ENCODE data around the gene OPCML. TPM values are rescaled to one million over a fixed set of nuclear protein-coding genes. Genes with fewer than 3 reads are reported as not detected.

The OPCML gene
- total and polyA plus RNA-seq, 2 experiments from 2014 or later: 1.2 to 4.4 TPM

- Histone ChIP-seq H3K4me3 (no peak overlapping the region), H2AFZ (no peak overlapping the region), H4K20me1 (replicated peaks; ENCODE audit: insufficient read depth) (no peaks in the 10 kb centered on the region), H3K27ac (ENCODE audit: low read depth) (no peak overlapping the region), H3K36me3 (ENCODE audit: insufficient read depth) (no peaks in the 10 kb centered on the region), H3K79me2 (replicated peaks; ENCODE audit: insufficient read depth) (no peaks in the 10 kb centered on the region), H3K4me2 (no peak overlapping the region), H3K9me2 (ENCODE audit: insufficient read depth) (no peaks in the 10 kb centered on the region), H3K27me3 (ENCODE audit: insufficient read depth) (no peaks in the 10 kb centered on the region), H3K4me1 (ENCODE audit: insufficient read depth) (no peaks in the 10 kb centered on the region), H3F3A (replicated peaks; ENCODE audit: low read depth) (no peaks in the 10 kb centered on the region)
- Mint-ChIP-seq H3K36me3 (ENCODE audit: low read depth) (no peaks in the 10 kb centered on the region), H3K27me3 (ENCODE audit: insufficient read depth, low read depth, poor library complexity) (peaks cover 2% of the 10 kb centered on the region), H3K27ac (no peak overlapping the region), H3K9me3 (no peaks in the 10 kb centered on the region), H3K4me3 (no peak overlapping the region), H3K4me1 (no peaks in the 10 kb centered on the region)
- ATAC-seq (no peak), DNase-seq (ENCODE audit: low spot score) (no peak)
- TF ChIP-seq EZH2 (IDR thresholded peaks at IDR 0.05; ENCODE audit: low read depth, unreplicated experiment): no peak
- no peak for TF ChIP-seq CREB1 (CRISPR knock-in tag; IDR thresholded peaks at IDR 0.05; ENCODE audit: low read depth)
- TF ChIP-seq CTCF (conservative IDR thresholded peaks at IDR 0.05; ENCODE audit: low read depth in 2 of 2): no peak
Measured at GRCh38 chr11:133175103-133175502, 357.2 kb downstream of the OPCML start.

GRCh38 chr11:133173810-133174412 is 358.4 kb downstream of the OPCML start:
- no peaks in the 10 kb centered on the region for H3K79me2 ChIP-seq (replicated peaks; ENCODE audit: insufficient read depth)
- no peaks in the 10 kb centered on the region for H3K27me3 ChIP-seq (ENCODE audit: insufficient read depth)
- Mint-ChIP-seq H3K27ac (no peak overlapping the region), H3K9me3 (no peaks in the 10 kb centered on the region), H3K4me1 (no peaks in the 10 kb centered on the region), H3K4me3 (no peak overlapping the region), H3K36me3 (ENCODE audit: low read depth) (no peaks in the 10 kb centered on the region), H3K27me3 (ENCODE audit: insufficient read depth, low read depth, poor library complexity) (peaks cover 2% of the 10 kb centered on the region)
- H2AFZ ChIP-seq: no peak overlapping the region
- ATAC-seq (no peak), DNase-seq (ENCODE audit: low spot score) (no peak)
- H4K20me1 ChIP-seq (replicated peaks; ENCODE audit: insufficient read depth): no peaks in the 10 kb centered on the region
- no peaks in the 10 kb centered on the region for H3K36me3 ChIP-seq (ENCODE audit: insufficient read depth)
- no peak overlapping the region for H3K27ac ChIP-seq (ENCODE audit: low read depth)
- no peaks in the 10 kb centered on the region for H3F3A ChIP-seq (replicated peaks; ENCODE audit: low read depth)
- no peaks in the 10 kb centered on the region for H3K9me2 ChIP-seq (ENCODE audit: insufficient read depth)
- H3K4me1 ChIP-seq (ENCODE audit: insufficient read depth): no peaks in the 10 kb centered on the region
- H3K4me3 ChIP-seq: no peak overlapping the region
- no peak for TF ChIP-seq CTCF (conservative IDR thresholded peaks at IDR 0.05; ENCODE audit: low read depth in 2 of 2)
- TF ChIP-seq ZNF331 (CRISPR knock-in tag; IDR thresholded peaks at IDR 0.05; ENCODE audit: low read depth): no peak
- TF ChIP-seq EZH2phosphoT487 (IDR thresholded peaks at IDR 0.05; ENCODE audit: unreplicated experiment): no peak
- TF ChIP-seq ZNF462 (CRISPR knock-in tag; IDR thresholded peaks at IDR 0.05): no peak
- no peak for TF ChIP-seq JUNB (IDR thresholded peaks at IDR 0.05; ENCODE audit: unreplicated experiment)
- no peak for TF ChIP-seq ZNF114 (CRISPR knock-in tag; IDR thresholded peaks at IDR 0.05)
- no peak for TF ChIP-seq ETS1 (IDR thresholded peaks at IDR 0.05)
- TF ChIP-seq EZH2 (IDR thresholded peaks at IDR 0.05; ENCODE audit: low read depth, unreplicated experiment): no peak
- TF ChIP-seq CREB1 (CRISPR knock-in tag; IDR thresholded peaks at IDR 0.05; ENCODE audit: low read depth): no peak
- no peak overlapping the region for H3K4me2 ChIP-seq

Data from GM23338 (cell line).